NOMO-1 (cell line): ENCODE results near the gene C16orf95.
"Not testable (repeated sequence)": the region's sequence is repeated elsewhere in the genome, so short reads cannot be mapped to it uniquely, and the experiment has no call there.

Source experiments
- DNase-seq, 2 experiments: peaks; one replicate each; lab custom pipeline; 2025; ENCODE audit not compliant: unreplicated experiment in 2 of 2; lab: John Stamatoyannopoulos, UW

C16orf95 gene

GRCh38 chr16:87316923-87317749 is at the start of gene C16orf95:
Gene C16orf95 (minus strand): TSS chr16:87317392. CDS start chr16:87317242, 150 bp downstream.
- DNase-seq, result peak; percentile 87 to 95

GRCh38 chr16:87366930-87367329 is 49.7 kb upstream of the C16orf95 start:
- no peak for DNase-seq

- DNase-seq, result no peak
Measured at GRCh38 chr16:87366288-87366687, 49.1 kb upstream of the C16orf95 start.

- DNase-seq, result no peak
Measured at GRCh38 chr16:87365021-87365713, 48.0 kb upstream of the C16orf95 start.

GRCh38 chr16:87363771-87364455 is 46.7 kb upstream of the C16orf95 start:
- DNase-seq, result no peak

GRCh38 chr16:87362828-87363559 is 45.8 kb upstream of the C16orf95 start:
- DNase-seq, result not testable (repeated sequence)

GRCh38 chr16:87361916-87362619 is 44.9 kb upstream of the C16orf95 start:
- DNase-seq, result no peak

- no peak for DNase-seq
Measured at GRCh38 chr16:87360862-87361610, 43.8 kb upstream of the C16orf95 start.

- no peak for DNase-seq
Measured at GRCh38 chr16:87359121-87359520, 41.9 kb upstream of the C16orf95 start.

GRCh38 chr16:87358696-87359095 is 41.5 kb upstream of the C16orf95 start:
- DNase-seq, result no peak

GRCh38 chr16:87358250-87358649 is 41.1 kb upstream of the C16orf95 start:
- DNase-seq, result no peak

GRCh38 chr16:87356491-87356853 is 39.3 kb upstream of the C16orf95 start:
- DNase-seq, result no peak

- no peak for DNase-seq
Measured at GRCh38 chr16:87353613-87354012, 36.4 kb upstream of the C16orf95 start.

- DNase-seq, result no peak
Measured at GRCh38 chr16:87352818-87353217, 35.6 kb upstream of the C16orf95 start.

GRCh38 chr16:87351320-87351698 is 34.1 kb upstream of the C16orf95 start:
- no peak for DNase-seq

- DNase-seq, result no peak
Measured at GRCh38 chr16:87350681-87351319, 33.6 kb upstream of the C16orf95 start.

- no peak for DNase-seq
Measured at GRCh38 chr16:87350031-87350430, 32.8 kb upstream of the C16orf95 start.

- no peak for DNase-seq
Measured at GRCh38 chr16:87348616-87349157, 31.5 kb upstream of the C16orf95 start.
